GM23338 (cell line): Measurements from ENCODE around the gene AKNA.

ENCODE experiments used
- CREB1 ChIP-seq: fragments of 250-450 bp; sonication (Bioruptor Pico); IDR thresholded peaks from 2 replicates; pipeline ENCODE4 v1.5.0; 2020; ENCODE audit warnings: low read depth, mild to moderate bottlenecking, moderate library complexity
- EZH2 ChIP-seq: fragments of 200-600 bp; sonication (generic); IDR thresholded peaks from one replicate; pipeline ENCODE4 v1.8.0; 2017; ENCODE audit warnings: antibody characterized with exemption, mild to moderate bottlenecking, low read depth; ENCODE audit not compliant: unreplicated experiment
- EZH2phosphoT487 ChIP-seq: fragments of 200-600 bp; sonication (generic); IDR thresholded peaks from one replicate; pipeline ENCODE4 v1.8.1; 2018; ENCODE audit warnings: antibody characterized with exemption; ENCODE audit not compliant: unreplicated experiment
- JUNB ChIP-seq: IDR thresholded peaks from one replicate; pipeline ENCODE4 v1.6.1; 2016; ENCODE audit warnings: antibody characterized with exemption; ENCODE audit not compliant: unreplicated experiment
- NANOG ChIP-seq: IDR thresholded peaks from 2 replicates; pipeline ENCODE4 v1.6.1; 2016; ENCODE audit warnings: antibody characterized with exemption, borderline replicate concordance
- POLR2AphosphoS5 ChIP-seq: IDR thresholded peaks from 2 replicates; pipeline ENCODE4 v1.6.1; 2016; ENCODE audit warnings: antibody characterized with exemption, low read depth
- STAT1 ChIP-seq: IDR thresholded peaks from one replicate; pipeline ENCODE4 v1.6.1; 2016; ENCODE audit warnings: antibody characterized with exemption; ENCODE audit not compliant: unreplicated experiment
- ZNF114 ChIP-seq: fragments of 250-450 bp; sonication (Bioruptor Pico); IDR thresholded peaks from 2 replicates; pipeline ENCODE4 v1.5.0; 2020; ENCODE audit warnings: mild to moderate bottlenecking, moderate library complexity
- ZNF331 ChIP-seq: fragments of 250-450 bp; sonication (Bioruptor Pico); IDR thresholded peaks from 2 replicates; pipeline ENCODE4 v1.5.0; 2020; ENCODE audit warnings: low read depth, mild to moderate bottlenecking, moderate library complexity
- TF ChIP-seq, protein P1 (sequence below), 2 experiments: fragments of 200-600 bp in 1 of 2; sonication (generic) in 1 of 2; conservative IDR thresholded peaks; 2 replicates each; pipeline versions ENCODE4 v1.5.1 to v1.6.1; 2016 to 2017; ENCODE audit warnings: antibody characterized with exemption in 2 of 2, low read depth in 2 of 2, mild to moderate bottlenecking in 2 of 2, moderate library complexity in 1 of 2
- TF ChIP-seq, protein P2 (sequence below): IDR thresholded peaks from one replicate; pipeline ENCODE4 v1.6.1; 2018; ENCODE audit warnings: antibody characterized with exemption; ENCODE audit not compliant: unreplicated experiment
- TF ChIP-seq, protein P3 (sequence below): IDR thresholded peaks from 2 replicates; pipeline ENCODE4 v1.6.1; 2016; ENCODE audit warnings: antibody characterized with exemption
- TF ChIP-seq, protein P4 (sequence below): fragments of 250-450 bp; sonication (Bioruptor Pico); IDR thresholded peaks from 2 replicates; pipeline ENCODE4 v1.5.0; 2020; ENCODE audit warnings: mild to moderate bottlenecking, moderate library complexity

DNA sequence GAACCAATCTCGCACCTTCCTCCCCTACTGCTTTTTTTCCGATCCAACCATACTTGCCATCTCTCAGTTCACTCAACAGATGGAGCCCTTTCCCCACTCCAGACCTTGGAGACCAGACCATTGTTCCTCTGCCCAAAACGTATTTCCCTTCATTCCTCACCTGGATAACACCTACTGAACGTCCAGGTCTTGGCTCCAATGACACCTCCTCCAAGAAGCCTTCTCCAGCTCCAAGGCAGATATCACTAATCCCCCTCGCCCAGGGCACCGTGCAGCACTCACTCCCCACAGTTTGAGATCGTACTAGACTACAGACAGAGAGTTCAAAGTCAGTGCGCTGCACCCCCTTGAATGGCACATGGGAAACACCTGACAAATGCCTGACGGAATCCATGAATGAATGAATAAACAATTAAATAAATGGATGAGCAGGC lies 47.1 kb upstream of the AKNA start:
- TF ChIP-seq, protein P1, sequence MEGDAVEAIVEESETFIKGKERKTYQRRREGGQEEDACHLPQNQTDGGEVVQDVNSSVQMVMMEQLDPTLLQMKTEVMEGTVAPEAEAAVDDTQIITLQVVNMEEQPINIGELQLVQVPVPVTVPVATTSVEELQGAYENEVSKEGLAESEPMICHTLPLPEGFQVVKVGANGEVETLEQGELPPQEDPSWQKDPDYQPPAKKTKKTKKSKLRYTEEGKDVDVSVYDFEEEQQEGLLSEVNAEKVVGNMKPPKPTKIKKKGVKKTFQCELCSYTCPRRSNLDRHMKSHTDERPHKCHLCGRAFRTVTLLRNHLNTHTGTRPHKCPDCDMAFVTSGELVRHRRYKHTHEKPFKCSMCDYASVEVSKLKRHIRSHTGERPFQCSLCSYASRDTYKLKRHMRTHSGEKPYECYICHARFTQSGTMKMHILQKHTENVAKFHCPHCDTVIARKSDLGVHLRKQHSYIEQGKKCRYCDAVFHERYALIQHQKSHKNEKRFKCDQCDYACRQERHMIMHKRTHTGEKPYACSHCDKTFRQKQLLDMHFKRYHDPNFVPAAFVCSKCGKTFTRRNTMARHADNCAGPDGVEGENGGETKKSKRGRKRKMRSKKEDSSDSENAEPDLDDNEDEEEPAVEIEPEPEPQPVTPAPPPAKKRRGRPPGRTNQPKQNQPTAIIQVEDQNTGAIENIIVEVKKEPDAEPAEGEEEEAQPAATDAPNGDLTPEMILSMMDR (conservative IDR thresholded peaks at IDR 0.05; ENCODE audit: low read depth in 2 of 2): peak; percentile 83 to 94
- no peak for TF ChIP-seq ZNF114 (CRISPR knock-in tag)
- no peak for TF ChIP-seq EZH2phosphoT487
- TF ChIP-seq, protein P2, sequence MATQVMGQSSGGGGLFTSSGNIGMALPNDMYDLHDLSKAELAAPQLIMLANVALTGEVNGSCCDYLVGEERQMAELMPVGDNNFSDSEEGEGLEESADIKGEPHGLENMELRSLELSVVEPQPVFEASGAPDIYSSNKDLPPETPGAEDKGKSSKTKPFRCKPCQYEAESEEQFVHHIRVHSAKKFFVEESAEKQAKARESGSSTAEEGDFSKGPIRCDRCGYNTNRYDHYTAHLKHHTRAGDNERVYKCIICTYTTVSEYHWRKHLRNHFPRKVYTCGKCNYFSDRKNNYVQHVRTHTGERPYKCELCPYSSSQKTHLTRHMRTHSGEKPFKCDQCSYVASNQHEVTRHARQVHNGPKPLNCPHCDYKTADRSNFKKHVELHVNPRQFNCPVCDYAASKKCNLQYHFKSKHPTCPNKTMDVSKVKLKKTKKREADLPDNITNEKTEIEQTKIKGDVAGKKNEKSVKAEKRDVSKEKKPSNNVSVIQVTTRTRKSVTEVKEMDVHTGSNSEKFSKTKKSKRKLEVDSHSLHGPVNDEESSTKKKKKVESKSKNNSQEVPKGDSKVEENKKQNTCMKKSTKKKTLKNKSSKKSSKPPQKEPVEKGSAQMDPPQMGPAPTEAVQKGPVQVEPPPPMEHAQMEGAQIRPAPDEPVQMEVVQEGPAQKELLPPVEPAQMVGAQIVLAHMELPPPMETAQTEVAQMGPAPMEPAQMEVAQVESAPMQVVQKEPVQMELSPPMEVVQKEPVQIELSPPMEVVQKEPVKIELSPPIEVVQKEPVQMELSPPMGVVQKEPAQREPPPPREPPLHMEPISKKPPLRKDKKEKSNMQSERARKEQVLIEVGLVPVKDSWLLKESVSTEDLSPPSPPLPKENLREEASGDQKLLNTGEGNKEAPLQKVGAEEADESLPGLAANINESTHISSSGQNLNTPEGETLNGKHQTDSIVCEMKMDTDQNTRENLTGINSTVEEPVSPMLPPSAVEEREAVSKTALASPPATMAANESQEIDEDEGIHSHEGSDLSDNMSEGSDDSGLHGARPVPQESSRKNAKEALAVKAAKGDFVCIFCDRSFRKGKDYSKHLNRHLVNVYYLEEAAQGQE: no peak
- TF ChIP-seq CREB1 (CRISPR knock-in tag): no peak
- TF ChIP-seq POLR2AphosphoS5: no peak
- no peak for TF ChIP-seq JUNB
- no peak for TF ChIP-seq EZH2
- TF ChIP-seq, protein P3, sequence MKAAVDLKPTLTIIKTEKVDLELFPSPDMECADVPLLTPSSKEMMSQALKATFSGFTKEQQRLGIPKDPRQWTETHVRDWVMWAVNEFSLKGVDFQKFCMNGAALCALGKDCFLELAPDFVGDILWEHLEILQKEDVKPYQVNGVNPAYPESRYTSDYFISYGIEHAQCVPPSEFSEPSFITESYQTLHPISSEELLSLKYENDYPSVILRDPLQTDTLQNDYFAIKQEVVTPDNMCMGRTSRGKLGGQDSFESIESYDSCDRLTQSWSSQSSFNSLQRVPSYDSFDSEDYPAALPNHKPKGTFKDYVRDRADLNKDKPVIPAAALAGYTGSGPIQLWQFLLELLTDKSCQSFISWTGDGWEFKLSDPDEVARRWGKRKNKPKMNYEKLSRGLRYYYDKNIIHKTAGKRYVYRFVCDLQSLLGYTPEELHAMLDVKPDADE: no peak
- TF ChIP-seq ZNF331 (CRISPR knock-in tag): no peak
- TF ChIP-seq, protein P4, sequence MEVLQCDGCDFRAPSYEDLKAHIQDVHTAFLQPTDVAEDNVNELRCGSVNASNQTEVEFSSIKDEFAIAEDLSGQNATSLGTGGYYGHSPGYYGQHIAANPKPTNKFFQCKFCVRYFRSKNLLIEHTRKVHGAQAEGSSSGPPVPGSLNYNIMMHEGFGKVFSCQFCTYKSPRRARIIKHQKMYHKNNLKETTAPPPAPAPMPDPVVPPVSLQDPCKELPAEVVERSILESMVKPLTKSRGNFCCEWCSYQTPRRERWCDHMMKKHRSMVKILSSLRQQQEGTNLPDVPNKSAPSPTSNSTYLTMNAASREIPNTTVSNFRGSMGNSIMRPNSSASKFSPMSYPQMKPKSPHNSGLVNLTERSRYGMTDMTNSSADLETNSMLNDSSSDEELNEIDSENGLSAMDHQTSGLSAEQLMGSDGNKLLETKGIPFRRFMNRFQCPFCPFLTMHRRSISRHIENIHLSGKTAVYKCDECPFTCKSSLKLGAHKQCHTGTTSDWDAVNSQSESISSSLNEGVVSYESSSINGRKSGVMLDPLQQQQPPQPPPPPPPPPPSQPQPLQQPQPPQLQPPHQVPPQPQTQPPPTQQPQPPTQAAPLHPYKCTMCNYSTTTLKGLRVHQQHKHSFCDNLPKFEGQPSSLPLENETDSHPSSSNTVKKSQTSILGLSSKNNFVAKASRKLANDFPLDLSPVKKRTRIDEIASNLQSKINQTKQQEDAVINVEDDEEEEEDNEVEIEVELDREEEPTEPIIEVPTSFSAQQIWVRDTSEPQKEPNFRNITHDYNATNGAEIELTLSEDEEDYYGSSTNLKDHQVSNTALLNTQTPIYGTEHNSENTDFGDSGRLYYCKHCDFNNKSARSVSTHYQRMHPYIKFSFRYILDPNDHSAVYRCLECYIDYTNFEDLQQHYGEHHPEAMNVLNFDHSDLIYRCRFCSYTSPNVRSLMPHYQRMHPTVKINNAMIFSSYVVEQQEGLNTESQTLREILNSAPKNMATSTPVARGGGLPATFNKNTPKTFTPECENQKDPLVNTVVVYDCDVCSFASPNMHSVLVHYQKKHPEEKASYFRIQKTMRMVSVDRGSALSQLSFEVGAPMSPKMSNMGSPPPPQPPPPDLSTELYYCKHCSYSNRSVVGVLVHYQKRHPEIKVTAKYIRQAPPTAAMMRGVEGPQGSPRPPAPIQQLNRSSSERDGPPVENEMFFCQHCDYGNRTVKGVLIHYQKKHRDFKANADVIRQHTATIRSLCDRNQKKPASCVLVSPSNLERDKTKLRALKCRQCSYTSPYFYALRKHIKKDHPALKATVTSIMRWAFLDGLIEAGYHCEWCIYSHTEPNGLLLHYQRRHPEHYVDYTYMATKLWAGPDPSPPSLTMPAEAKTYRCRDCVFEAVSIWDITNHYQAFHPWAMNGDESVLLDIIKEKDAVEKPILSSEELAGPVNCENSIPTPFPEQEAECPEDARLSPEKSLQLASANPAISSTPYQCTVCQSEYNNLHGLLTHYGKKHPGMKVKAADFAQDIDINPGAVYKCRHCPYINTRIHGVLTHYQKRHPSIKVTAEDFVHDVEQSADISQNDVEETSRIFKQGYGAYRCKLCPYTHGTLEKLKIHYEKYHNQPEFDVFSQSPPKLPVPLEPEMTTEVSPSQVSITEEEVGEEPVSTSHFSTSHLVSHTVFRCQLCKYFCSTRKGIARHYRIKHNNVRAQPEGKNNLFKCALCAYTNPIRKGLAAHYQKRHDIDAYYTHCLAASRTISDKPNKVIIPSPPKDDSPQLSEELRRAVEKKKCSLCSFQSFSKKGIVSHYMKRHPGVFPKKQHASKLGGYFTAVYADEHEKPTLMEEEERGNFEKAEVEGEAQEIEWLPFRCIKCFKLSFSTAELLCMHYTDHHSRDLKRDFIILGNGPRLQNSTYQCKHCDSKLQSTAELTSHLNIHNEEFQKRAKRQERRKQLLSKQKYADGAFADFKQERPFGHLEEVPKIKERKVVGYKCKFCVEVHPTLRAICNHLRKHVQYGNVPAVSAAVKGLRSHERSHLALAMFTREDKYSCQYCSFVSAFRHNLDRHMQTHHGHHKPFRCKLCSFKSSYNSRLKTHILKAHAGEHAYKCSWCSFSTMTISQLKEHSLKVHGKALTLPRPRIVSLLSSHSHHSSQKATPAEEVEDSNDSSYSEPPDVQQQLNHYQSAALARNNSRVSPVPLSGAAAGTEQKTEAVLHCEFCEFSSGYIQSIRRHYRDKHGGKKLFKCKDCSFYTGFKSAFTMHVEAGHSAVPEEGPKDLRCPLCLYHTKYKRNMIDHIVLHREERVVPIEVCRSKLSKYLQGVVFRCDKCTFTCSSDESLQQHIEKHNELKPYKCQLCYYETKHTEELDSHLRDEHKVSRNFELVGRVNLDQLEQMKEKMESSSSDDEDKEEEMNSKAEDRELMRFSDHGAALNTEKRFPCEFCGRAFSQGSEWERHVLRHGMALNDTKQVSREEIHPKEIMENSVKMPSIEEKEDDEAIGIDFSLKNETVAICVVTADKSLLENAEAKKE (CRISPR knock-in tag): no peak
- TF ChIP-seq NANOG: no peak
- TF ChIP-seq STAT1: no peak
